Psoas muscle (tissue), 8 donors: ENCODE results near the gene HOXD13. TPM values are rescaled to one million over a fixed set of nuclear protein-coding genes. Genes with fewer than 3 reads are reported as not detected.
A peak's percentile ranks its signal among the peaks of the same experiment; 100 is the strongest.

Source experiments
- ATAC-seq, 4 donors: fragments of 200-7000 bp; cut with Tn5 transposase; one replicate each; pipeline ENCODE4 v1.9.1; 2020; ENCODE audit warnings: moderate library complexity in 3 of 4, mild to moderate bottlenecking in 2 of 4
- DNase-seq, 2 donors: peaks; one replicate each; pipeline ENCODE4 v3.0.0-alpha.2; 2020
- H3K27ac ChIP-seq: fragments of 200-600 bp; one replicate; pipeline ENCODE4 v1.8.0; 2022
- H3K27me3 ChIP-seq, 3 donors: fragments of 200-600 bp in 1 of 3; one replicate each; pipeline versions ENCODE4 v1.6.1 to v1.8.0; 2013 to 2022; ENCODE audit warnings: low read length in 2 of 3, mild to moderate bottlenecking in 2 of 3, moderate library complexity in 1 of 3; ENCODE audit not compliant: insufficient read depth in 3 of 3
- H3K36me3 ChIP-seq, 2 donors: fragments of 200-600 bp in 1 of 2; one replicate each; pipeline versions ENCODE4 v1.6.1 to v1.8.0; 2013 to 2022; ENCODE audit warnings: low read depth in 1 of 2, mild to moderate bottlenecking in 1 of 2, moderate library complexity in 1 of 2; ENCODE audit not compliant: insufficient read depth in 1 of 2
- H3K4me1 ChIP-seq: fragments of 200-600 bp; one replicate; pipeline ENCODE4 v1.8.0; 2022
- H3K4me3 ChIP-seq: fragments of 200-600 bp; one replicate; pipeline ENCODE4 v1.8.0; 2022; ENCODE audit warnings: mild to moderate bottlenecking
- H3K9me3 ChIP-seq: fragments of 200-600 bp; one replicate; pipeline ENCODE4 v1.8.0; 2022
- WGBS, 3 donors: extraction: QIAGEN DNeasy Blood & Tissue Kit; methylation state at CpG; one replicate each; pipeline versions ENCODE4 v1.1.6 to v1.1.7; 2013; 5-methylcytosine and 5-hydroxymethylcytosine counted together
- intact Hi-C, 2 donors: fragments of 100-400 bp; cut with DNase I; formaldehyde crosslinking; loops; one replicate each; pipeline versions ENCODE4 v1.11.0 to v1.14.2; 2022
- long read RNA-seq, 2 donors: library from polyadenylated mRNA; unstranded; transcript quantifications; one replicate each; pipeline ENCODE4 v2.0.0, GENCODE V29; 2021
- polyA plus RNA-seq, 3 donors: library from polyadenylated mRNA; stranded (reverse); fragments of 200-250 nt; gene quantifications; one replicate each; pipeline ENCODE4 v1.2.3, GENCODE V29; 2013
- total RNA-seq, 4 donors: library from RNA; stranded (reverse); fragmentation: NEBNext Ultra II Directional in 2 of 4; extraction: Animal tissue kit (Norgen Biotek cat#: 25700) in 2 of 4; gene quantifications; one replicate each; pipeline versions ENCODE4 v1.2.1 to v1.2.4, GENCODE V29; 2021 to 2023
- TF ChIP-seq, protein P1 (sequence below): fragments of 200-600 bp; IDR thresholded peaks from one replicate; pipeline ENCODE4 v1.8.0; 2022; ENCODE audit warnings: antibody characterized with exemption
- donor health status: healthy with polysubstance abuse.
- donor health status: DM: no; HTN: no; CAD: no; lungs with moderate emphysema.
- donor health status: Bipolar disorder and iron deficiency.
- donor health status: healthy.
- donor health status: DM: yes; HTN: yes; CAD: no.
- donor health status: DM: no; HTN: no; CAD: no.
- donor health status: DM: no; HTN: no; CAD: no.
- donor health status: DM: yes; HTN: yes; CAD: no.

Gene HOXD13
- total RNA-seq (not detected), polyA plus RNA-seq (under 1 TPM in 1 of 3 donors, not detected in 2; 0.01 TPM)
- long read RNA-seq, donor 1, result 0 reads
- long read RNA-seq, donor 2, result 0 reads

DNA sequence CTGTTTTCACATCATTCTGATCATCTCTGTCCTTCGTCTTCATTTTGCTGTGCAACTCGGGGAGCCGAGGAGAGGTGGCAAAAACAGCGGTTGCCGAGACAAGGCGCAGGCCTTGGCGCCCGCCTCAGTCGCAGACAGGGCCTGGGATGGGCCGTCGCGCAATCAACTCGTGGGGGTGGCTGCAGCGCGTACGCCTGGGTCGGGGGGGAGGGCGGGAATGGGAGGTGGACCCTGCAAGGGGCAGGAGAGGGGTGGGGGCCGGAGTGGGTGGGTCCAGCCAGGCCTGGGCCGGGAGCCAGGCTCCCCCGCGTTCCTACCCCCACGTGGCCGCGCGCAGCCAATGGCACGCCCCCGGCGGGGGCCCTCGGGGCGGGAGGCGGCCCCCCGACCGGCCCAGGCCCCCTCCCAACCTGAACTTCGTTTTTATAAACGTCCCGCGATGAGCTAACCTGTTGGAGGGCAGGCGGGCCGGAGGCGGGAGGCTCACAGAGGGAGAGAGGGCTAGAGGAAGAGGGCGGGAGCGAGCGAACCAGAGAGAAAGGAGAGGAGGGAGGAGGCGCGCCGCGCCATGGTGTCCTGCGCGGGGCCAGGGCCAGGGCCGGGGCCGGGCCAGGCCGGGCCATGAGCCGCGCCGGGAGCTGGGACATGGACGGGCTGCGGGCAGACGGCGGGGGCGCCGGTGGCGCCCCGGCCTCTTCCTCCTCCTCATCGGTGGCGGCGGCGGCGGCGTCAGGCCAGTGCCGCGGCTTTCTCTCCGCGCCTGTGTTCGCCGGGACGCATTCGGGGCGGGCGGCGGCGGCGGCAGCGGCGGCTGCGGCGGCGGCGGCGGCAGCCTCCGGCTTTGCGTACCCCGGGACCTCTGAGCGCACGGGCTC is at the start of gene HOXD13:
Gene HOXD13 (plus strand): TSS at position 452 of the 875 bp plus-strand sequence. CDS start 170 bp downstream, at position 622.
- peak in 1 of 4 donors; percentile 17 for ATAC-seq
- WGBS, 3 donors, result 4 to 7% (median 4%) methylated on average over 43 to 93 of the region's 95 CpGs
- intact Hi-C loops, result loop anchor here in 1 of 2 donors (10.0 kb wide), 1 partner anchor 838 kb away; no protein-coding TSS in a partner anchor
- Histone ChIP-seq H3K9me3 (no peaks in the 10 kb centered on the region), H3K27me3 (peaks cover 7 to 100% (median 58%) of the 10 kb centered on the region in 3 donors), H3K27ac (no peak within 1 kb of the TSS), H3K36me3 (no peaks in the 10 kb centered on the region), H3K4me3 (peak within 1 kb of the TSS; percentile 51), H3K4me1 (peaks cover 17% of the 10 kb centered on the region)
- DNase-seq, result no peak
- TF ChIP-seq, protein P1, sequence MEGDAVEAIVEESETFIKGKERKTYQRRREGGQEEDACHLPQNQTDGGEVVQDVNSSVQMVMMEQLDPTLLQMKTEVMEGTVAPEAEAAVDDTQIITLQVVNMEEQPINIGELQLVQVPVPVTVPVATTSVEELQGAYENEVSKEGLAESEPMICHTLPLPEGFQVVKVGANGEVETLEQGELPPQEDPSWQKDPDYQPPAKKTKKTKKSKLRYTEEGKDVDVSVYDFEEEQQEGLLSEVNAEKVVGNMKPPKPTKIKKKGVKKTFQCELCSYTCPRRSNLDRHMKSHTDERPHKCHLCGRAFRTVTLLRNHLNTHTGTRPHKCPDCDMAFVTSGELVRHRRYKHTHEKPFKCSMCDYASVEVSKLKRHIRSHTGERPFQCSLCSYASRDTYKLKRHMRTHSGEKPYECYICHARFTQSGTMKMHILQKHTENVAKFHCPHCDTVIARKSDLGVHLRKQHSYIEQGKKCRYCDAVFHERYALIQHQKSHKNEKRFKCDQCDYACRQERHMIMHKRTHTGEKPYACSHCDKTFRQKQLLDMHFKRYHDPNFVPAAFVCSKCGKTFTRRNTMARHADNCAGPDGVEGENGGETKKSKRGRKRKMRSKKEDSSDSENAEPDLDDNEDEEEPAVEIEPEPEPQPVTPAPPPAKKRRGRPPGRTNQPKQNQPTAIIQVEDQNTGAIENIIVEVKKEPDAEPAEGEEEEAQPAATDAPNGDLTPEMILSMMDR, result no peak

DNA sequence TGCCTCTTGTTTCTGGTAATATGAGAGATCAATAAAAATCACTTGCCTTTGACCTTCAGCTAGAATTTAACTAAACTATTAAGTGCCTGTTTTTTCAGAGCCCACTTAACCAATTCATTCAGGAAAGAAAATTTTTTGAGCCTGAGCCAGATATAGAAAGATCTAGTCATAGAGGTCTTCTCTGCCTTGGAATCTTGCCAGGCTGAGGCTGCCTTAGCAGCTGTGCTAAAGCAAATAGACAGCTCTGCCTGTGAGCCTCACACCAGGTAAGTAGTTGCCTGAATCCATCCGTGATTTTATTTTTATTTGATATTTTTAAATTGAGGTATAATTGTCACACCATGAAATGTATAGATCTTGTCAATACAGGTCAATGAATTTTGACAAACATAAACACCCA is 36.1 kb upstream of the HOXD13 start:
- H3K4me1 ChIP-seq, result no peaks in the 10 kb centered on the region
- no peak overlapping the region for H3K27ac ChIP-seq
- no peak overlapping the region for H3K4me3 ChIP-seq
- H3K9me3 ChIP-seq, result no peaks in the 10 kb centered on the region
- no peaks in the 10 kb centered on the region for H3K36me3 ChIP-seq
- ATAC-seq (no peak), DNase-seq (no peak)
- TF ChIP-seq, protein P1, result no peak
- 25 to 33% (median 31%) methylated on average over 1 of the region's 1 CpG for WGBS, 3 donors
- intact Hi-C loops, result no loop called here
- H3K27me3 ChIP-seq, result peaks cover 0 to 20% (median 0%) of the 10 kb centered on the region in 3 donors

DNA sequence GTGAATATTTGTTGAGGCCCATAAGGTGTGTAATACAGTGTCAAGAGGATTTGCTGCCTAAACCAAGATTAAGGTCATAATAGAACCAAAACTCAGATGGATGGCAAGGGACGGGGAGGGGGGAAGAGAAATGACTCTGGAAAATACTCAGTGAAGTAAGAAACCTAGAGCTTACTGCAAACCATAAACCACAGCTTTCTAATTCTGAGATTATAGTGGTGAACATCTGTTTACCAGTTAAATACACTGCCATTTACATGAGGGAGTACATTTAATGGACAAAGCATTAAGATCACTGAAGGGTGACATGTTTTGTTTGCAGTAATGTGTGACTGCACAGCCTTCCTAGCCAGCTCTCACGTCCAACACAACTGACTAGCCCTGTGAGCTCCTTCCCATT is 28.6 kb upstream of the HOXD13 start:
- no peak for DNase-seq
- H3K4me1 ChIP-seq, result peaks cover 17% of the 10 kb centered on the region
- TF ChIP-seq, protein P1, result no peak
- no peaks in the 10 kb centered on the region for H3K36me3 ChIP-seq
- ATAC-seq, result no peak
- intact Hi-C loops, result no loop called here
- H3K27ac ChIP-seq, result no peak overlapping the region
- H3K4me3 ChIP-seq, result no peak overlapping the region
- WGBS, 3 donors, result 56 to 64% (median 59%) methylated on average over 2 of the region's 2 CpGs
- H3K27me3 ChIP-seq, result peaks cover 2 to 62% (median 16%) of the 10 kb centered on the region in 3 donors
- no peaks in the 10 kb centered on the region for H3K9me3 ChIP-seq

DNA sequence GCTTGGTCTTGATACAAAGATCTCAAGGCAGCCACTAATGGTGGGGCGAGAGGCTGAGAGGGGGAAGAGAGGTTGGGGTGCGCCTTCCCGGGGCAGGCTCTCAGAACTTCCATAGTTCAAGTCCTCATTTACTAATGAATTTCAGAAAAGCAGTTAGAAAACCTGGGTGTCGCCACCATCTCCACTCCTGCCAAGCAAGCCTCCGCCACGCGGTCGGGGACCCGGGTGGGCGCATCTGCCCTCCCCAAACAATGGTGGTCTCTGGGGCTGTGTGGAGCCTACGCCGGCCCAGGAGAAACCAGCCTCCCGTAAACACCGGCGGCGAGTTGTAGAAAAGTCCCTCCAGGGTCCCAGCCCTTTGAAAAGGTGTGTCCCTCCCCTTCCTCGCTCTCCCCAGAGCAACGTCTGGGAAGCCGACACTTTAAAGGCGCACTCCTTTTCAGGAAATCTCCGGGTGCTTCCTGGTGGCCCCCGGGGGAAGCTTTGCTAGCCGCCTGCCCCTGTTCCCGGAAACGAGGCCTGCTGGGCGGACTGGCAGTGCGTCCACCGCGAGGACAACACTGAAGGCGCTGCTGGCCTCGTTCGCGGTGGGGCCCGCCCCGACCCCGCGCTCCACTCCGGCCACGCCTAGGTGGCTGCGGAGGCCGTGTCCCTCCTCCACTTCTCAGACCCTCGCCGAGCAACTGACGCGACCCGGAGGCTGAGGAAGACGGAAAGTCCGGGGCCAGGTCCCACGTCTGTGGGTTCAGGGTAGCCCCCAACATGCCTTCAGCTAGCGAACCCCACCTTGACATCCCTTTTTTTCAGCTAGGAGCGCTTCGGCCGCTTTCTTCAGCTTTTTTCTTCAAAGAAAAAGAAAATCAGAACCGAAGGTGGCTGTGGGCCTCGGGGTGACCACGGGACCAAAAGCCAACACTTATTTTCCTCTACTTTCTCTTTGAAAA is 25.6 kb upstream of the HOXD13 start:
- H3K36me3 ChIP-seq, result no peaks in the 10 kb centered on the region
- peaks cover 0 to 76% (median 28%) of the 10 kb centered on the region in 3 donors for H3K27me3 ChIP-seq

More for the DNA sequence above, 25.6 kb upstream of the HOXD13 start:
- TF ChIP-seq, protein P1, result no peak
- Histone ChIP-seq H3K27ac (no peak overlapping the region), H3K4me3 (peak overlapping the region; percentile 61), H3K4me1 (peaks cover 17% of the 10 kb centered on the region), H3K9me3 (no peaks in the 10 kb centered on the region)
- intact Hi-C loops, result no loop called here
- DNase-seq (no peak), ATAC-seq (peak in 3 of 4 donors; percentile 40 to 67 (median 64))
- WGBS, 3 donors, result 17 to 21% (median 19%) methylated on average over 56 of the region's 56 CpGs
